ENCODE results near the gene TMEM225B.

GRCh38 chr7:99652671-99653070 lies 54.6 kb downstream of the TMEM225B start:
- TF ChIP-seq CTCF (IDR thresholded peaks at IDR 0.05): no peak
- TF ChIP-seq EZH2 (IDR thresholded peaks at IDR 0.05; ENCODE audit: borderline replicate concordance, insufficient read depth, low read depth, low read length, poor library complexity, severe bottlenecking): no peak

Data from B cell (primary cell).